ENCODE results near the gene IFNA7.
"Not testable (repeated sequence)": the region's sequence is repeated elsewhere in the genome, so short reads cannot be mapped to it uniquely, and the experiment has no call there.

IFNA7 gene

DNA sequence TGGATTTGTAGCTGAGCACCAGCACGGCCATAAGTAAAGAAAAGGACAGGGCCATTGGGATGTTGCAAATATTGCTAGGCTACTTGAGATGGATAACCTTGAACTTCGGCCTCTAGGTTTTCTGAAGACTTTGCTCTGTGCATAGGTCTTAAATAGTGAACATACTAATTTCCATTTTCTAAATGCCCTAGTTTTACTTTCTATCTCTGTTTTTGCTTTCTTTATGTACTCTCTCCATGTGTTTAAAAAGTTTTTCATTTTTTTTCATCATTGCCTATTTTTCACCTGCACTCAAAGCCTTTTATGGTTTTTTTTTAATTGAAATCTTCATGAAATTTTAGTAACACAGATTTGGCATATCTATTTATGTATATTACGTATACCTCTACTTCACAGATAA, 5.0 kb upstream of the IFNA7 start, which contains the start of gene IFNA10:
IFNA10 (minus strand) TSS at position 101 of the 400 bp plus-strand sequence; CDS start at position 55, 46 bp downstream.
- not testable (repeated sequence) for H3K36me3 Mint-ChIP-seq; H3K27ac Mint-ChIP-seq; H3K9me3 Mint-ChIP-seq; H3K4me3 Mint-ChIP-seq; H3K4me1 Mint-ChIP-seq; ATAC-seq; DNase-seq (ENCODE audit: low spot score in 2 of 2)

- H3K4me3 Mint-ChIP-seq = no peak overlapping the region
- H3K9me3 Mint-ChIP-seq = no peaks in the 10 kb centered on the region
- no peak for DNase-seq (ENCODE audit: low spot score in 2 of 2)
- no peak overlapping the region for H3K27ac Mint-ChIP-seq
- peak; percentile 86 for ATAC-seq
- no peaks in the 10 kb centered on the region for H3K4me1 Mint-ChIP-seq
- H3K36me3 Mint-ChIP-seq = no peaks in the 10 kb centered on the region
Observed at GRCh38 chr9:21205204-21205603, 3.2 kb upstream of the IFNA7 start.

DNA sequence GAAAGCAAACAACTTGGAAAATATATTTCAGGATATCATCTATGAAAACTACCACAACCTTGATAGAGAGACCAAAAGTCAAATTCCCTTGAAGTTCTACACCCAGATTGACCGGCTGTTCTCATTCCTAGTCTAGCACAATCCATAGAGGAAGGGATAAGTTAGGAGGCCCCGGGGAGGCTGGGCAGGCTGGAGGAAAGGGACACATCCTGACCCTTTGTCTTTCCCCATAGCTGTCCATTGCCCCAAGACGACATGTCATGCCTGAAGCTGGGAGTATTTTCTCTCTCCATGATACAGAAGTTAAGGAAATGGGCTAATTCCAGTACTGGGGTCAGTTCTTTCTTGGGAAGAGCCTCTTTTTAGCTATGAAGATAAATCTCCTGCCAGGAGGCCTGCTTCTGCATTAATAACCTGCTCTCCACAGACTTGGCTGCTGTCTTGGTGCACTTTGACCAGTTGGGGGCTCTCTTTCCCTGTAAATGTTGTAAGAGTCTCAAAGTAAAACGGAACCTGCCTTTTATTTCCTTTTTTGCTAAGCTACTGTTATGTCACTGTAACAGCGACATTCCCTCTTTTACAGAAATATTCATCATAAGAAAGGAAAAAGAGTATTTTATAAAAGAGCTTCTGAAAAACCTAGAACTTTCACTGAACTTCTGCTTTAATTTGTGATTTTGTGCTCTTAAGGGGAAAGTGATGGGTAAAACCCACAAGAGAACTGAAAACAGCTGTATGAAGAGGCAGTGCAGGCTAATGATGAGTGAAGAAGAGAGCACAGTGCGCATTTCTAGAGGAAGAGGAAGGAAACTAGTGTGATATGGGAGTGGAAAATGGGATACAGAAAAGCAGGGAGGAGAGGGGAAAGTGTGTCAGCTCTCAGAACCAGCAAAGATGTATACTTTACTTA, 6.9 kb downstream of the IFNA7 start:
- not testable (repeated sequence) for DNase-seq (ENCODE audit: low spot score in 2 of 2); H3K4me1 Mint-ChIP-seq; H3K9me3 Mint-ChIP-seq; H3K4me3 Mint-ChIP-seq; H3K36me3 Mint-ChIP-seq; H3K27ac Mint-ChIP-seq
- peak; percentile 82 for ATAC-seq

DNA sequence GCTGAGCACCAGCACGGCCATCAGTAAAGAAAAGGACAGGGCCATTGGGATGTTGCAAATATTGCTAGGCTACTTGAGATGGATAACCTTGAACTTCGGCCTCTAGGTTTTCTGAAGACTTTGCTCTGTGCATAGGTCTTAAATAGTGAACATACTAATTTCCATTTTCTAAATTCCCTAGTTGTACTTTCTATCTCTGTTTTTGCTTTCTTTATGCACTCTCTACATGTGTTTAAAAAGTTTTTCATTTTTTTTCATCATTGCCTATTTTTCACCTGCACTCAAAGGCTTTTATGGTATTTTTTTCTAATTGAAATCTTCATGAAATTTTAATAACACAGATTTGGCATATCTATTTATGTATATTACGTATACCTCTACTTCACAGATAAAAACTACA, 14.5 kb downstream of the IFNA7 start, which contains the start of gene IFNA4:
IFNA4 (minus strand) TSS at position 101 of the 400 bp plus-strand sequence; CDS start at position 45, 56 bp downstream.
- H3K4me1 Mint-ChIP-seq; H3K36me3 Mint-ChIP-seq; H3K4me3 Mint-ChIP-seq; ATAC-seq; DNase-seq (ENCODE audit: low spot score in 2 of 2); H3K27ac Mint-ChIP-seq; H3K9me3 Mint-ChIP-seq: not testable (repeated sequence)

DNA sequence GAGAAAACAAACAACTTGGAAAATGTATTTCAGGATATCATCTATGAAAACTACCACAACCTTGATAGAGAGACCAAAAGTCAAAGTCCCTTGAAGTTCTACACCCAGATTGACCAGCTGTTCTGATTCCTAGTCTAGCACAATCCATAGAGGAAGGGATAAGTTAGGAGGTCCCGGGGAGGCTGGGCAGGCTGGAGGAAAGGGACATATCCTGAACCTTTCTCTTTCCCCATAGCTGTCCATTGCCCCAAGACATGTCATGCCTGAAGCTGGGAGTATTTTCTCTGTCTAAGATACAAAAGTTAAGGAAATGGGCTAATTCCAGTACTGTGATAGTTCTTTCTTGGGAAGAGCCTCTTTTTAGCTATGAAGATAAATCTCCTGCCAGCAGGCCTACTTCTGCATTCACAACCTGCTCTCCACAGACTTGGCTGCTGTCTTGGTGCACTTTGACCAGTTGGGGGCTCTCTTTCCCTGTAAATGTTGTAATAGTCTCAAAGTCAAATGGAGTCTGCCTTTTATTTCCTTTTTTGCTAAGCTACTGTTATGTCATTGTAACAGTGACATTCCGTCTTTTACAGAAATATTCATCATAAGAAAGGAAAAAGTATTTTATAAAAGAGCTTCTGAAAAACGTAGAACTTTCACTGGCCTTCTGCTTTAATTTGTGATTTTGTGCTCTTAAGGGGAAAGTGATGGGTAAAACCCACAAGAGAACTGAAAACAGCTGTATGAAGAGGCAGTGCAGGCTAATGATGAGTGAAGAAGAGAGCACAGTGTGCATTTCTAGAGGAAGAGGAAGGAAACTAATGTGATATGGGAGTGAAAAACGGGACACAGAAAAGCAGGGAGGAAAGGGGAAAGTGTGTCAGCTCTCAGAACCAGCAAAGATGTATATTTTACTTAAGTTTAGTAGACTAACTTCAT, 18.9 kb downstream of the IFNA7 start:
- not testable (repeated sequence) for H3K27ac Mint-ChIP-seq; DNase-seq (ENCODE audit: low spot score in 2 of 2); H3K9me3 Mint-ChIP-seq; H3K36me3 Mint-ChIP-seq; H3K4me1 Mint-ChIP-seq; H3K4me3 Mint-ChIP-seq
- ATAC-seq = peak; percentile 81

GRCh38 chr9:21174671-21175070, 27.3 kb downstream of the IFNA7 start:
- ATAC-seq (no peak), DNase-seq (ENCODE audit: low spot score in 2 of 2) (no peak)
- Mint-ChIP-seq H3K36me3 (no peaks in the 10 kb centered on the region), H3K4me1 (no peaks in the 10 kb centered on the region), H3K27ac (no peak overlapping the region), H3K4me3 (no peak overlapping the region), H3K9me3 (no peaks in the 10 kb centered on the region)

DNA sequence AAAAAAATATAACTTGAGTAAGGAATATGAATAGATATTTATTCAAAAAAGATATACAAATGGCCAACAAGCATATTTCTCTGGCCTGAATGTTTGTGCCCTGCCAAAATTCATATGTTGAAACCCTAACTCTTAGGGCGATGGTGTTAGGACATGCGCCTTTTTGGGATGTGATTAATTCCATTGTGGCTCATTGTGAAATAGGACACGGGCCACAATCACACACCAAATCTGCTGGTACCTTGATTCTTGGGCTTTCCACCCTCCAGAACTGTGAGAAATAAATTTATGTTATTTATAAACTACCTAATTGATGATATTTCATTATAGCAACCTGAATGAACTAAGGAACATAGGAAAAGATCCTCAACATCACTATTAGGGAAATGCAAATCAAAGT, 29.8 kb downstream of the IFNA7 start:
- no peak for DNase-seq (ENCODE audit: low spot score in 2 of 2)
- Mint-ChIP-seq H3K27ac (no peak overlapping the region), H3K4me1 (no peaks in the 10 kb centered on the region), H3K4me3 (no peak overlapping the region), H3K9me3 (no peaks in the 10 kb centered on the region), H3K36me3 (no peaks in the 10 kb centered on the region)
- ATAC-seq = no peak

- ATAC-seq (no peak), DNase-seq (ENCODE audit: low spot score in 2 of 2) (no peak)
- no peaks in the 10 kb centered on the region for H3K9me3 Mint-ChIP-seq
Observed at GRCh38 chr9:21171351-21171750, 30.7 kb downstream of the IFNA7 start.

GRCh38 chr9:21166560-21166959, 35.4 kb downstream of the IFNA7 start, which contains the start of gene IFNA21:
Gene IFNA21, minus strand, starts transcription at chr9:21166660. Its CDS starts 48 bp downstream, at chr9:21166612.
- not testable (repeated sequence) for H3K27ac Mint-ChIP-seq; ATAC-seq; H3K4me1 Mint-ChIP-seq; H3K36me3 Mint-ChIP-seq; DNase-seq (ENCODE audit: low spot score in 2 of 2); H3K9me3 Mint-ChIP-seq; H3K4me3 Mint-ChIP-seq

More at GRCh38 chr9:21171351-21171750, 30.7 kb downstream of the IFNA7 start:
- Mint-ChIP-seq H3K36me3 (no peaks in the 10 kb centered on the region), H3K4me3 (no peak overlapping the region), H3K4me1 (no peaks in the 10 kb centered on the region), H3K27ac (no peak overlapping the region)

DNA sequence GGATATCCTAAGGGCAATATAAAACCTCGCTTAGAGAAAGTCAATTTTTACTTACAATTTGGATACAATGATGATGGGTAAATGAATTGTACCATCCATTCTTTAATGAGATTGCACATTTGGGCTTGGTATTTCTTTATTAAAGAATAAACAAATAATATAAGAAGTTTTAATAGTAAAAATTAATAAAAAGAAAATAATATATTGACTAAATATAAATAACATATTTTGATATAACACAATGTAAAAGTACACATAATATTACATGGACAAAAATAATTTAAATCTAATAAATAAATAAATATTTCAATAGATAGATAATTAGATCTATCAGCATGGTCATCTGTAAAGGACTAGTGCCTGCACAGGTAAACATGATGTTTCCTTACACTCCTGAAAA, 36.5 kb downstream of the IFNA7 start:
- Mint-ChIP-seq H3K36me3 (no peaks in the 10 kb centered on the region), H3K27ac (no peak overlapping the region), H3K4me1 (peaks cover 15% of the 10 kb centered on the region), H3K9me3 (no peaks in the 10 kb centered on the region), H3K4me3 (no peak overlapping the region)
- ATAC-seq (no peak), DNase-seq (ENCODE audit: low spot score in 2 of 2) (no peak)

DNA sequence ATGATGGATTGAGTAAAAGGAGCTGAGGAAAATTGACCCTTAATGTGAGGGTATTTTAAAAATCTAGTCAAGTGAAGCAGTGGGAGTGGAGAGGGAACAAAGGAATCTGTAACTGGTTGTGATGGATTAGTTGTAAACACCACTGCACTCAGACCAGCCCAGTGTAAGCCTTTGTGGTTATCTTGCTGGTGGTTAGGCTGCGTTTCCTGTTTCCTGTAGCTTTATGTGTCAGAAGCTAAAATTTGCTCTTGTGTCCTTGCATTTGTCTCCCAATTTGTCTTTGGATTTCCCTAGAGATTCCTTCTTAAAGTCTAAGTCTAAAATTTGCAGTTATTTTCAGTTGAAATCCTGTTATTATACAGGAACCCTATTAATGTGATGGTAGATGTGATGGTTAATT, 41.8 kb downstream of the IFNA7 start:
- peaks cover 6% of the 10 kb centered on the region for H3K36me3 Mint-ChIP-seq
- H3K4me1 Mint-ChIP-seq = peaks cover 23% of the 10 kb centered on the region
- H3K4me3 Mint-ChIP-seq = no peak overlapping the region
- H3K27ac Mint-ChIP-seq = no peak overlapping the region
- ATAC-seq (peak; percentile 83), DNase-seq (ENCODE audit: low spot score in 2 of 2) (no peak)
- H3K9me3 Mint-ChIP-seq = no peaks in the 10 kb centered on the region

DNA sequence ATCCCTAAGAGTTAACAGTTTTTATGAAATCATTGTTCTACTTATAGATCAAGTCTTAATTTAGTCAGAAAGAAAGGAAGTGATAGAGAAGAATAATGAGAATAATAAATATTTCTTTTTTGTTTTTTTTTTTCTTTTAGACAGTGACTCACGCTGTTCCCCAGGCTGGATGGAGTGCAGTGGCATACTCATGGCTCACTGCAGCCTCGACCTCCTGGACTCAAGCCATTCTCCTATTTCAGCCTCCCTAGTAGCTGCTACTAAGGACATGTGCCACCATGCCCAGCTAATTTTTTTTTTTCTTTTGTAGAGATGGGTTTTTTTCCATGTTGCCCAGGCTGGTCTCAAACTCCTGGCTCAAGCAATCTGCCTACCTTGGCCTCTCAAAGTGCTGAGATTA, 46.5 kb downstream of the IFNA7 start:
- H3K4me3 Mint-ChIP-seq = no peak overlapping the region
- H3K9me3 Mint-ChIP-seq = no peaks in the 10 kb centered on the region
- no peak for ATAC-seq

DNA sequence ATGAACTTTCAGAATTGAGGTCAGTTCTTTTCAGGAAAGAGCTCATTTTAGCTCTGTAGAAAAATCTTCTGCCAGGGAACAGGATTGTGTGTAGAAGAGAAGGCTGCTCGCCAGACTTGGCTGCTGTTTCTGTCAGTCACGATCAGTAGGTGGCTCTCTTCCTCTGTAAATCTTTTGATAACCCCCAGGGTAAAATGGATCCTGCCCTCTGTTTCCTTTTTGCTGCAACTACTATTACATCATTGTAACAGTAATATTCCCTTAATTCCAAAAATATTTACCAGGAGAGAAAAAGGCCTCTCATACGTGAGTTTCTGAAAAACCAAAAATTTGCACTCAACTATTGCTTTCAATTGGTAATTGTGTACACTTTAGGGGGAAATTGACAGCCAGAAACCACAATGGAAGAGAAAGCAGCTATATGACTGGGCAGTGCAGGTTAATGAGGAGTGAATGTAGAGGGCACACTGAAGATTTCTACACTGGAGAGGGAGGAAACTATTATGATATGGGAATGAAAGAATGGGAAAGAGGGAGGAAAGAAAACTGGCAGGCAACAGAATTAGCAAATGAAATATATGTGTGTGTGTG, 47.9 kb downstream of the IFNA7 start:
- ATAC-seq (peak; percentile 74), DNase-seq (ENCODE audit: low spot score in 2 of 2) (no peak)
- Mint-ChIP-seq H3K4me1 (peaks cover 6% of the 10 kb centered on the region), H3K36me3 (peaks cover 6% of the 10 kb centered on the region), H3K9me3 (no peaks in the 10 kb centered on the region), H3K4me3 (no peak overlapping the region), H3K27ac (no peak overlapping the region)

More for the DNA sequence above, 46.5 kb downstream of the IFNA7 start:
- Mint-ChIP-seq H3K36me3 (peaks cover 6% of the 10 kb centered on the region), H3K4me1 (peaks cover 14% of the 10 kb centered on the region), H3K27ac (no peak overlapping the region)
- no peak for DNase-seq (ENCODE audit: low spot score in 2 of 2)

GRCh38 chr9:21153336-21154017, 48.5 kb downstream of the IFNA7 start:
- no peak for ATAC-seq

More at GRCh38 chr9:21153336-21154017, 48.5 kb downstream of the IFNA7 start:
- Mint-ChIP-seq H3K9me3 (peaks cover under 1% of the 10 kb centered on the region), H3K27ac (no peak overlapping the region), H3K4me1 (peaks cover 6% of the 10 kb centered on the region), H3K4me3 (no peak overlapping the region), H3K36me3 (peaks cover 6% of the 10 kb centered on the region)
- DNase-seq (ENCODE audit: low spot score in 2 of 2) = no peak

All from stimulated activated effector memory CD8-positive, alpha-beta T cell treated with anti-CD3 and anti-CD28 coated beads, Interleukin-12 subunit alpha, Interleukin-12 subunit beta, amount 100 ng/mL, for 72 hours (primary cell).